Lower leg skin (tissue), 3 donors: Measurements from ENCODE around the gene CCR9.
"Not testable (repeated sequence)": the region's sequence is repeated elsewhere in the genome, so short reads cannot be mapped to it uniquely, and the experiment has no call there.

Source experiments
- CTCF ChIP-seq, 3 donors: fragments of 450-650 bp; IDR thresholded peaks; one replicate each; pipeline ENCODE4 v1.5.1; 2016; ENCODE audit warnings: antibody characterized with exemption in 3 of 3, mild to moderate bottlenecking in 3 of 3, moderate library complexity in 2 of 3
- POLR2A ChIP-seq, 2 donors: fragments of 450-650 bp; IDR thresholded peaks; one replicate each; pipeline ENCODE4 v1.6.1; 2016 to 2017; ENCODE audit warnings: antibody characterized with exemption in 2 of 2, mild to moderate bottlenecking in 1 of 2, moderate library complexity in 1 of 2

DNA sequence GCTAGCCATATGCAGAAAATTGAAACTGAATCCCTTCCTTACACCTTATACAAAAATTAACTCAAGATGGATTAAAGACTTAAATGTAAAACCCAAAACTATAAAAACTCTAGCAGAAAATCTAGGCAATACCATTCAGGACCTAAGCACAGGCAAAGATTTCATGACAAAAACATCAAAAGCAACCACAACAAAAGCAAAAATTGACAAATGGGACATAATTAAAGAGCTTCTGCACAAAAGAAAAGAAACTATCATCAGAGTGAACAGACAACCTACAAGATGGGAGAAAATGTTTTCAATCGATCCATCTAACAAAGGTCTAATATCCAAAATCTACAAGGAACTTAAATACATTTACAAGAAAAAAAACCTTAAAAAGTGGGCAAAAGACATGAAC is 30.0 kb upstream of the CCR9 start:
- not testable (repeated sequence) for TF ChIP-seq POLR2A, CTCF (IDR thresholded peaks at IDR 0.05)
